ENCODE results near the gene PAXX.

GRCh38 chr9:137015540-137015930 is 23.3 kb downstream of the PAXX start:
- no peak for TF ChIP-seq POLR2A (IDR thresholded peaks at IDR 0.05; ENCODE audit: low read length)
- no peak for TF ChIP-seq GATA1 (IDR thresholded peaks at IDR 0.05; ENCODE audit: low read depth, low read length)
